Embryonic facial prominence (tissue), 1 donor: Measurements from ENCODE around the gene SLC35B2.

Experiments
- DNase-seq: peaks from one replicate; pipeline ENCODE4 v3.0.0-alpha.2; 2016; ENCODE audit errors: extremely low spot score

Gene SLC35B2

GRCh38 chr6:44267252-44267651, 9.9 kb upstream of the SLC35B2 start:
- no peak for DNase-seq

DNA sequence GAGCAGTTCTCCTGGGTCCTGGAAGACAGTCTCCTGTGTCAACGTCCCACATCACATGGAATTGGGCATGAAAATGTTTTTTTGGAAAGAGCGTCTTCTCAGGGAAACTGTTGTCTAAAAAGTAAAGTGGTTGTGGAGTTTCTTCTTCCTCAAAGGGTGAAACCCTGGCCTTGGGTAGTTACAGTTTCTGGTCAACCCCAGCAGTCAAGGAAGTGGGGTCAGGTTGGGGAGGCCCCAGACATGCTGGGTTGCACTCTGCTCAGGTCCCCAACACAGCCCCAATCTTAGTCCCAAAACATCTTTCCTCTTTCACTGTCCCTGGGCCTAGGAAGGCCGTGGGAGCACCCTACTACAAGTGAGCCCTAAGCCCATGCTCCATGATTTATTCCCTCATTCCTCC, 9.0 kb upstream of the SLC35B2 start:
- DNase-seq: no peak

DNA sequence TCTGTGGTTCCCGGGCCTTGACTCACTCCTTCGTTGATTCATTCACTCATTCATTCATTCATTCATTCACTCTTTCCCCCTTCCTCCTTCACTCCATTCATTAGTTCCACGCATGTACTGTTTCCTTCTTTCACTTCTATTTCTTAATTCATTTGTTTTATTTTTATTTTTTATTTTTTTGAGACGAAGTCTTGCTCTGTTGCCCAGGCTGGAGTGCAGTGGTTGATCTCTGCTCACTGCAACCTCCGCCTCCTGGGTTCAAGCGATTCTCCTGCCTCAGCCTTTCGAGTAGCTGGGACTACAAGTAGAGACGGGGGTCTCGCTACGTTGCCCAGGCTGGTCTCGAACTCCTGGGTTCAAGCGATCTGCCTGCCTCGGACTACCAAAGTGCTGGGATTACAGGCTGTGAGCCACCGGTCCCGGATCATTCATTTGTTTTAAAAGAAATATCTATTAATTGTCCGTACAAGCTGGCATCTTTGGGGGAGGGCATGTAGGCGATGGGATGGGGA, 8.4 kb upstream of the SLC35B2 start:
- no peak for DNase-seq

- peak; percentile 78 for DNase-seq
Measured at GRCh38 chr6:44265007-44265721, 7.8 kb upstream of the SLC35B2 start, which contains the start of gene NFKBIE. NFKBIE (minus strand) TSS chr6:44265551; CDS start chr6:44265346, 205 bp downstream.

DNA sequence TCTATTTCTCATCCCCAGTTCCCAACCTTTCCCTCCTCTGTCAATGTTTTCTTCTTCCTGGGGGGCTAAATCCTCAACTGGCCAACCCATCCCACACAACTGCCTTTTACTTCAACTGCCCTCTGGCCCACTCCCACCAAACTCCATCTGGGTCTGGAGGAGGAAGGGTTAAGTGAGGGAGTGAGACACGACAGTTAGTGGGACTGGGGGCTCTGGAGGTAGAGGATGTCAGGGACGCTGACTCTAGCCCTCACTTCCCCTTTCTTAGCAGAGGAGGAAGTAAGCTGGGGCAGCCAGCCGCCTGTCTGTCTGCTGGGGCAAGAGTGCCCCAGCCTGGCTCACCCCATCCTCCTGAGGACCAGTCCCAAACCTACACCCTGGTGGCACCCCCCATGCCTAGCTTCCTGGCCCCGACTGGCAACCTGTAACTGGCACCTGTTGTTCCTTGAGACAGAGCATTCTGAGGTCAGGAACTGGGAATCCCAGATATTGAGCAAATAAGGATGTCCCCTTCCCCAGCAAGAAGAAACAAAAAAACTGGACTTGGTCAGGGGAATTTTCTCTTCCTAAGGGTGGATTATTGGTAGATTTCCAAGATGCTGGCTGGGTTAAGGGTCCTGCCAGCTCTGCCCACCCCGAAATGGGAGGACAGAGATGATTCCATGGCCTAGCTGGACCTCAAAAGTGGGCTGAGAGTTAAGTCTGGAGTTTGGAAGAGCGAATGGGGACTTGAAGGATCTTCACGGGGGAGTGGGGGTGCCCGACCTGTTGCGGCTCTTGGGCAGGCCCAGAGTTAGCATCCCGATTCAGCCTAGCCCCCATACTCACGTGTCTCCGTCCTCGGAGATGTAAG, 7.1 kb upstream of the SLC35B2 start:
- no peak for DNase-seq

DNA sequence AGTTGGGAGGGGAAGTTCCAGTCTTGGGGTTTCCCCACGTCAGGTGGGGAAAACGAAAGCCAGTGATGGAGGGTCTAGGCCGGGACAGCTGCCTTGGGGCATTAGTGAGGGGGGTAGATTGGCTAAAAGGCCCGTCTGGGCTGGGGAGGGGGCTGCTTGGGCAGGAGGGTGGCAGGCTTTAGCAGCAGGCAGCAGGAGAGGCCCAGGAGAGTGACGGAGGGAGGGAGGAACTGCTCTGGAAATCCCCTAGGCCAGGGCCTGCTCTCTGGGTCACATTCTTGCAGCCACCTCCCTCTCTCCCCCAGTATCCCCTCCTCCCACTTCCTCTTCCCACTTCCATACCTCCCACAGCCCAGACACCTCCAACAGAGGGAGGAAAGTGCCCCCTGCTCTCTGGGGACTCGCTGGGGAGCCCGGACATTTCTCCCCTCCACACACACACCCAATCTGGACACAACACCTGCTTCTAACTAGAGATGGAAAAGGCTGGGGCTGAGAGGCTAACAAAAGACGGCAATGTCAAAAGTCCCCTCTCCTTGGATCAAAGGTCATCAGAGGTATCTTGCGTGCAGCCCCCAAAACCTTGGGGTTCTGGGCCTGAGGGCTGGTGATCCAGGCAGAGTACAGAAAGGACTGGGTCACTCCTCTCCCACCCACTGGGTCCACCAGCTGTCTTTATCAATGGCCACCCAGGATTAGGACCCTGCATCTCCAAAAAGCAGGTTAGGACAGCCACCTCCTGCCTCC, 6.2 kb upstream of the SLC35B2 start:
- no peak for DNase-seq

DNA sequence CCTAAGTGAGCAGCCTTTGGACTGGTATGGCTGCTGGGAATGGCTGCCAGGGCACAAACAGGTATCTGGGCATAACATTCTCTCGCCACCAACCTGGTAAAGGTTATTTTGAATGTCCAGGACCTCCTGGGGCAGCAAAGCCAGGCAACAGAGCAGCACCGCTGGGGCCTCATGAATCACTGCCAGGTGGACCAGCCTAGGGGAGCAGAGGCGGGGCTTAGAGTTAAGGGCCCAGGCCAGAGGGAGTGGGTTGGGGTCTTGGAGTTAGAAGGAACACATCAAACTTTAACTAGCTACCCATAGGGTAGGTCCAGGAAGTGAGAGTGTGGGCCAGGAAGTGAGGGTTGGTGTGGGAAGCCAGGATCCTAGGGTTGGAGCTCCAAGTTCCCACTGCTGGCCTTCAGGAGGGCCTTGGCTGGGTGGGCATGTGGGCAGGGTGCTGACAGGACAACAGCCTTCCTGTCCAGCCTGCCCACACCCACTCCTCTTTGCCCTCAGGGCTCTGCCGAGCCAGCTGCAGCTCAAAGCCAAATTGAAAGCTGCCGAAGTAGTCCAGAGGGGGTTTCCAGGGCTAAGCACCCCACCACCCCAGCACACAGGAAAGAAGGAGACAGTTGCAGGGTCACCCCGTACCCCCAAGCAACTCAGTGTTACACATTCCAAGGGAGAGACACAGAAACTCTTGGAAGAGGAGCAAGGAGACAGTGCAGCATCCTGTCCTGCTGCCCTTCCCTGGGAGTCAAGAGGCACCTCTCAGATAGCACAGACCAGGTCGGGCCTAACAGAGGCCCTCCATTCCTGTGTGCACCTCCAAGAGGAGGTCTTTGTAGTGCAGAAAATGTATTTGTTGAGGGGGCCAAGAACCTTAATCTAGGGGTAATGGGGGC, 5.4 kb upstream of the SLC35B2 start:
- DNase-seq: no peak

GRCh38 chr6:44261581-44261980, 4.3 kb upstream of the SLC35B2 start:
- DNase-seq: no peak

GRCh38 chr6:44260451-44261297, 3.3 kb upstream of the SLC35B2 start:
- DNase-seq: no peak

DNA sequence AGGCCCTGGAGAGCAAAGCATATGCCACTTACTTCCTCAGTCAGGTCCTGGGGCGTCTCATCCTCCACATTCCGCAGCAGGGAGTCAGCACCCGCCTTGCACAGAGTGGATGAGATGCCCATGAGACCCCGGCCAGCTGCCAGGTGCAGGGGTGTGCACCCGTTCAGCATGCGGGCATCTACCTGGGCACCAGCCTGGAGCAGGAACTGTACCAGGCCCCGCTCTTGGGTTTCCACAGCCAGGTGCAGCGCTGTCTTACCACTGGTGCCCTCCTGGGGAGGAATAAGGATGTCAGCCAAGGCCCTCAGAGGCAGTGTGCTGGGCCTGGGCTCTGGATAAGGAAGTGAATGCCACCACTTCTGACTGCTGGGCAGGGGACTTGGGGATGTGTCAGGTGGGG, 2.7 kb upstream of the SLC35B2 start:
- DNase-seq: no peak

- DNase-seq: no peak
Measured at GRCh38 chr6:44258921-44259320, 1.6 kb upstream of the SLC35B2 start.

GRCh38 chr6:44258325-44258863, 1.1 kb upstream of the SLC35B2 start:
- DNase-seq: no peak

DNA sequence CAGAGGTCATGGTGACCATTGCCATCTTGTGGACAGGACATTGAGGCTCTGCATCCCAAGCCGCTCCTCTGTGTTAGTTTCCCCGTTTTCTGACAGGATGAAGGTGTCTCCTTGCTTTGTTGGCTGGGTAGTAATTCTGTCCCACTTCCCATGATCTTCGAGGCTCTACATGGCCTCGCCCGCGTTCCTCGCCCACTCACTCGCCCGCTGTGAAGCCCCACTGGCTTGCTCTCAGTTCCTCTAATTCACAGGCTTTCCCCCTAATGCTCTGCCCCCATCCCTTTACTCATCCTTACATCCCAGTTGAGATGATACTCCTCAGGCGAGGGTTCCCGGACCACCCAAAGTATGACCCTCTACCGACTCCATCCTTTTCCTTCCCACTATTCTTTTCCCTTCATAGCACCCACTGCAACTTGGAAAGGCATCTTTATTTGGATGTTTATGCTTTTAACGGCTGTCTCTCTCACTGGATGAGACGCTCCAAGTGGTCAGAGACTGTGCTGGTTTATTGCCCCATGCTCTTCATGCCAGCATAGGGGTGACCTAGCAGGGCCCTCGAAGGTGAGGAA, 511 bp upstream of the SLC35B2 start:
- no peak for DNase-seq

DNA sequence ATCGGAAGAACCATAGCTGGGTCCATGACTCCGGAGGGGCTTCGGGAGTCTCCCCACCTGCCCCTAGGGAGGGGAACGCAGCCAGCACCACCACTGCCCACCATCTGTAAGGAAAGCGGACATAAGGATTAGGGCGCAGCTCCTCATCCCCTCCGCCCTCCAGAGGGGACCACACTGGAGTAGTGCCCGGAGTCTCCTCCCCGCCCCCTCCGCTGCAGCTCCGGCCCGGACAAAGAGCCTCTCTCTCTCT, 628 bp downstream of the SLC35B2 start:
- DNase-seq: no peak

DNA sequence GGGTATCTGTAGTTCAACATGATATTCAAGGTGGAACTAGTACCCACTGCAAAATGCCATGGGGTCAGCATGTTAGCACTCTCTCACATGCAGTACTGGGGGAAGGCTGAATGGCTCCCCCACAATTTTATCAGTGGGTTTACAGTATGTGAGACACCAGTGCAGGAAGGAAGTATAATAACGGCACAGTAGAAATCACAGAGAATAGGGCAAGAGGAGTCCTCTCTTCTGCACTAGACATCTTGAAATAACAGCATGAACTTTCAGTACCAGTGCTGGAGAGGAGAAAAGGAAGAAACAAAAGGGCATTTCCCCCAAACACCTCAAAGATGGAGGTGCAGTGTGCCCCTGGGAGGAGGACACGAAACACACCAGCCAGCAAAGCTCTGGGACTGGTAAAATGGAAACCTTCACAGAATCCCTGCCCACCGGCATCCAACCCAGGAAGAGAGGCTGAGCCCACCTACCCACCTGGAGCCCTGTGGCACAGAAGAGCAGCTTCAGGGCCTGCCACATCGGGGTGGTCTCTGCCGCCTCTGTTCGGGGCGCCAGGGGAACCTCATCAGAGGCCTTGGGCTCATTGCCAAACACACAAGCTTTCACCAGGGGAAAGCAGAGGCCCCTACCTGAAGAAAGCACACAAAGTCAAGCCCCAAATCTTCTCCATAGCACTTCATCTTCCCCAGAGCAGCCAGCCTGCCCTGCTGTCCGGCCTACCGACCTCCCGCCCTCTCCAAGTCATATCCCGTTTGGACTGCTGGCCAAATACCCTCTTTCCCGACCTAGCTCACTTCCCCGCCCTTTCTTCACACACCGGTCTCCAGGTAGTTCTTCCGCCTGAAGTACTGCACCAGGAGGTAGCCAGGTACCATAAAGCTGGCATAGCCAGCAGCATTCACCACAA, 1.2 kb downstream of the SLC35B2 start:
- no peak for DNase-seq

DNA sequence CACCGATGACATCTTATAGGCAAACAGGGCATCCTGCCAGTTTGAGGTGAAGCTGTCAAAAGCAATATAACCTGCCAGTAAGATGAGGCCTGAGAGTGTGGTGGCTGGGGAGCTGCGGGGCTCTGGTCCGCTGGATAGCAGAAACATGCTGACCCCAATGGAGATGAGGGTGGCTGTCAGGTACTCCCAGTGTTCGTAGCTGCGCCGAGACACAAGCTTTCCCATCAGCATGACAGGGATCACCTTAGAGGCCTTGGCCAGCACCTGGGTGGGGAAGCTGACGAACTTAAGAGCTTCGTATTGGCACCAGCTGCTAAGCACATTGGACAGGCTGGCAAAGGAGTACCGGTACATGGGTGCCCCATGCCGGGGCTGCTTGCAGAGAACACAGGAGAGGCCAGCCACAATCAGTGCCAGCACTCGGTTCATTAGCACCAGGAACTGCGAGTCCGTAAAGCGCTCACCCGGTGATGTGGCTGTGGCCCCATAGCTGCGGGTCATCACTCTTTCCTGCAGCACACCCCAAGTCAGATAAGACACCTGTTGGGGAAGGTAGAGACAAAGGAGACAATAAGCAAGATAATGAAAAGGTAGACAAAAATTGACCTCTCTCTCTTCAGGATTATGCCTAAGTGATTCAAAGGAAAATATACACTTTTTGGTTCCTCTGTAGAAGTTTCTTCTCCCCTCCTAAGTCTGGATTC, 2.1 kb downstream of the SLC35B2 start:
- no peak for DNase-seq

GRCh38 chr6:44254191-44255104, 2.9 kb downstream of the SLC35B2 start:
- DNase-seq: no peak
